Upper lobe of left lung (tissue), 6 donors: ENCODE results near the gene ARMC7. TPM values are rescaled to one million over a fixed set of nuclear protein-coding genes. Genes with fewer than 3 reads are reported as not detected.
A peak's percentile ranks its signal among the peaks of the same experiment; 100 is the strongest.

ENCODE experiments used
- ATAC-seq, 2 donors: fragments of 200-7000 bp; cut with Tn5 transposase; one replicate each; pipeline ENCODE4 v1.9.1; 2022; ENCODE audit warnings: mild to moderate bottlenecking in 2 of 2, moderate library complexity in 2 of 2; ENCODE audit not compliant: low FRiP score in 2 of 2
- DNase-seq, 2 donors: peaks; one replicate each; pipeline ENCODE4 v3.0.0-alpha.2; 2019 to 2020
- H3K27ac ChIP-seq, 4 donors: fragments of 200-600 bp; sonication (generic); one replicate each; pipeline ENCODE4 v1.5.1; 2016 to 2019
- H3K27me3 ChIP-seq, 4 donors: fragments of 200-600 bp; sonication (generic); one replicate each; pipeline ENCODE4 v1.5.1; 2017 to 2019
- H3K36me3 ChIP-seq, 4 donors: fragments of 200-600 bp; sonication (generic); one replicate each; pipeline ENCODE4 v1.5.1; 2016 to 2019
- H3K4me1 ChIP-seq, 4 donors: fragments of 200-600 bp; sonication (generic); one replicate each; pipeline ENCODE4 v1.5.1; 2018 to 2019
- H3K4me3 ChIP-seq, 4 donors: fragments of 200-600 bp; sonication (generic); one replicate each; pipeline ENCODE4 v1.5.1; 2017 to 2019; ENCODE audit warnings: mild to moderate bottlenecking in 2 of 4, moderate library complexity in 1 of 4
- H3K9me3 ChIP-seq, 4 donors: fragments of 200-600 bp; sonication (generic); one replicate each; pipeline ENCODE4 v1.5.1; 2018 to 2019
- CTCF ChIP-seq, 6 experiments: fragments of 450-650 bp in 4 of 6; fragments of 200-600 bp in 2 of 6; sonication (generic) in 2 of 6; IDR thresholded peaks; one replicate each; pipeline ENCODE4 v1.5.1; 2016 to 2019; ENCODE audit warnings: antibody characterized with exemption in 6 of 6
- EP300 ChIP-seq, 4 donors: sonication (generic); formaldehyde crosslinking; IDR thresholded peaks; one replicate each; pipeline ENCODE4 v1.5.1; 2017; ENCODE audit warnings: antibody characterized with exemption in 4 of 4, control low read depth in 2 of 4
- POLR2A ChIP-seq, 4 donors: fragments of 450-650 bp; IDR thresholded peaks; one replicate each; pipeline ENCODE4 v1.5.1; 2016 to 2017; ENCODE audit warnings: antibody characterized with exemption in 4 of 4, mild to moderate bottlenecking in 2 of 4
- POLR2AphosphoS5 ChIP-seq, 2 donors: sonication (generic); formaldehyde crosslinking; IDR thresholded peaks; one replicate each; pipeline ENCODE4 v1.5.1; 2017; ENCODE audit warnings: antibody characterized with exemption in 2 of 2
- WGBS, 2 donors: methylation state at CpG; one replicate each; pipeline ENCODE4 v1.1.5; 2017 to 2018; 5-methylcytosine and 5-hydroxymethylcytosine counted together
- total RNA-seq, 6 donors: library from RNA; depleted of rRNA in 4 of 6; stranded (reverse); fragments of >200 nt in 4 of 6; gene quantifications; one replicate each; pipeline versions ENCODE4 v1.1.0 to v1.2.1, GENCODE V29; 2016 to 2021
- donor health status: DM: no; HTN: no; CAD: no; lungs with moderate emphysema.
- donor health status: DM: no; HTN: yes; CAD: no; lungs with severe emphysema.

The ARMC7 gene
- total RNA-seq, 6 donors from 2014 or later, result 7.3 to 29.5 (median 16.6) TPM

- DNase-seq (peak in 1 of 2 donors; percentile 45), ATAC-seq (no peak)
- 50 to 59% methylated on average over 11 to 17 of the region's 19 CpGs for WGBS, 2 donors
- no peaks in the 10 kb centered on the region for H3K9me3 ChIP-seq
- TF ChIP-seq POLR2A (IDR thresholded peaks at IDR 0.05) (peak in 1 of 4 donors; percentile 11), EP300 (IDR thresholded peaks at IDR 0.05) (no peak), CTCF (IDR thresholded peaks at IDR 0.05) (no peak)
- H3K27ac ChIP-seq, result peak overlapping the region; percentile 74 to 98 (median 82)
- no peaks in the 10 kb centered on the region for H3K27me3 ChIP-seq
- H3K36me3 ChIP-seq, result peaks cover 0 to 5% (median 2%) of the 10 kb centered on the region in 4 donors
- H3K4me3 ChIP-seq, result peak overlapping the region in 3 of 4 donors; percentile 3 to 60 (median 11)
- H3K4me1 ChIP-seq, result peaks cover 76 to 98% (median 82%) of the 10 kb centered on the region in 4 donors
Measured at GRCh38 chr17:75090871-75091854, 18.6 kb upstream of the ARMC7 start.

GRCh38 chr17:75091855-75092327, 17.9 kb upstream of the ARMC7 start:
- WGBS, 2 donors, result 78 to 87% methylated on average over 10 of the region's 10 CpGs
- Histone ChIP-seq H3K27ac (peak overlapping the region; percentile 74 to 98 (median 82)), H3K4me3 (peak overlapping the region in 3 of 4 donors; percentile 3 to 60 (median 11)), H3K9me3 (no peaks in the 10 kb centered on the region), H3K36me3 (peaks cover 0 to 5% (median 2%) of the 10 kb centered on the region in 4 donors), H3K27me3 (no peaks in the 10 kb centered on the region), H3K4me1 (peaks cover 75 to 99% (median 81%) of the 10 kb centered on the region in 4 donors)
- no peak for TF ChIP-seq CTCF (IDR thresholded peaks at IDR 0.05)
- no peak for TF ChIP-seq POLR2AphosphoS5 (IDR thresholded peaks at IDR 0.05)
- TF ChIP-seq EP300 (IDR thresholded peaks at IDR 0.05), result no peak
- no peak for TF ChIP-seq POLR2A (IDR thresholded peaks at IDR 0.05)
- no peak for ATAC-seq
- no peak for DNase-seq

GRCh38 chr17:75093548-75094158, 16.1 kb upstream of the ARMC7 start:
- no peaks in the 10 kb centered on the region for H3K27me3 ChIP-seq
- no peak for ATAC-seq
- no peak for TF ChIP-seq POLR2A (IDR thresholded peaks at IDR 0.05)
- TF ChIP-seq EP300 (IDR thresholded peaks at IDR 0.05), result no peak
- no peak for TF ChIP-seq CTCF (IDR thresholded peaks at IDR 0.05)
- no peak for TF ChIP-seq POLR2AphosphoS5 (IDR thresholded peaks at IDR 0.05)
- peaks cover 0 to 17% (median 11%) of the 10 kb centered on the region in 4 donors for H3K36me3 ChIP-seq
- WGBS, 2 donors, result 76 to 93% methylated on average over 3 to 14 of the region's 18 CpGs
- DNase-seq, result peak in 1 of 2 donors; percentile 44
- no peaks in the 10 kb centered on the region for H3K9me3 ChIP-seq
- H3K27ac ChIP-seq, result peak overlapping the region; percentile 56 to 98 (median 82)
- peak overlapping the region in 1 of 4 donors; percentile 10 for H3K4me3 ChIP-seq
- peaks cover 67 to 90% (median 76%) of the 10 kb centered on the region in 4 donors for H3K4me1 ChIP-seq

- no peak overlapping the region for H3K4me3 ChIP-seq
- DNase-seq (no peak), ATAC-seq (no peak)
- H3K27me3 ChIP-seq, result no peaks in the 10 kb centered on the region
- TF ChIP-seq POLR2A (IDR thresholded peaks at IDR 0.05), result no peak
- no peak for TF ChIP-seq EP300 (IDR thresholded peaks at IDR 0.05)
- no peak for TF ChIP-seq CTCF (IDR thresholded peaks at IDR 0.05)
- TF ChIP-seq POLR2AphosphoS5 (IDR thresholded peaks at IDR 0.05), result no peak
- 85 to 100% methylated on average over 1 to 15 of the region's 16 CpGs for WGBS, 2 donors
- peaks cover 1 to 30% (median 21%) of the 10 kb centered on the region in 4 donors for H3K36me3 ChIP-seq
- H3K9me3 ChIP-seq, result no peaks in the 10 kb centered on the region
- H3K4me1 ChIP-seq, result peaks cover 54 to 77% (median 63%) of the 10 kb centered on the region in 4 donors
- H3K27ac ChIP-seq, result peak overlapping the region; percentile 75 to 98 (median 79)
Measured at GRCh38 chr17:75094871-75095399, 14.8 kb upstream of the ARMC7 start.
